Activated CD4-positive, alpha-beta T cell treated with anti-CD3 and anti-CD28 coated beads, Interleukin-2, amount 10 ng/mL, durations not matched to agents 7 days and 5 days (primary cell): Measurements from ENCODE around the gene IL1RL2. TPM values are rescaled to one million over a fixed set of nuclear protein-coding genes. Genes with fewer than 3 reads are reported as not detected.

ENCODE experiments used
- CTCF ChIA-PET: fragments of 350-600 bp; sonication (Branson Sonifier 250); formaldehyde crosslinking; loops from one replicate; lab custom pipeline; 2021; ENCODE audit warnings: antibody characterized with exemption; lab: Charles Lee
- POLR2A ChIA-PET: fragments of 350-600 bp; sonication (Branson Sonifier 250); formaldehyde crosslinking; loops from one replicate; lab custom pipeline; 2021; ENCODE audit warnings: antibody characterized with exemption; lab: Charles Lee
- DNase-seq: peaks from one replicate; pipeline ENCODE4 v3.0.0-alpha.2; 2020
- H3K27ac Mint-ChIP-seq: one replicate; pipeline ENCODE4 v1.8.0; 2021; ENCODE audit warnings: mild to moderate bottlenecking, moderate library complexity, mixed read lengths
- H3K27me3 Mint-ChIP-seq: one replicate; pipeline ENCODE4 v1.8.0; 2021; ENCODE audit warnings: mixed read lengths
- H3K36me3 Mint-ChIP-seq: one replicate; pipeline ENCODE4 v1.8.0; 2021; ENCODE audit warnings: low read depth, mixed read lengths
- H3K4me1 Mint-ChIP-seq: one replicate; pipeline ENCODE4 v1.8.0; 2021; ENCODE audit warnings: mixed read lengths
- H3K4me3 Mint-ChIP-seq: one replicate; pipeline ENCODE4 v1.8.0; 2021; ENCODE audit warnings: mild to moderate bottlenecking, moderate library complexity, mixed read lengths
- H3K9me3 Mint-ChIP-seq: one replicate; pipeline ENCODE4 v1.8.0; 2021; ENCODE audit warnings: mixed read lengths
- total RNA-seq, 2 experiments: library from RNA; stranded (reverse); gene quantifications; one replicate each; pipeline ENCODE4 v1.2.3, GENCODE V29; 2021

IL1RL2 gene
- total RNA-seq, 2 experiments from 2014 or later, result not detected

GRCh38 chr2:102145934-102146333 is 40.9 kb upstream of the IL1RL2 start:
- no peak for DNase-seq
- Mint-ChIP-seq H3K4me3 (no peak overlapping the region), H3K4me1 (peaks cover 12% of the 10 kb centered on the region), H3K9me3 (peaks cover 56% of the 10 kb centered on the region), H3K27ac (no peak overlapping the region), H3K27me3 (peaks cover 18% of the 10 kb centered on the region), H3K36me3 (peaks cover 19% of the 10 kb centered on the region)
- POLR2A ChIA-PET, result no interaction called here
- CTCF ChIA-PET, result interaction anchor here (0.8 to 2.2 kb wide), 2 partner anchors 12 to 69 kb away, joined by 3 to 5 read pairs; no protein-coding TSS in a partner anchor

GRCh38 chr2:102147935-102148334 is 38.9 kb upstream of the IL1RL2 start:
- H3K9me3 Mint-ChIP-seq, result peaks cover 60% of the 10 kb centered on the region
- H3K4me1 Mint-ChIP-seq, result peaks cover 8% of the 10 kb centered on the region
- peak; percentile 15 for DNase-seq
- ChIA-PET CTCF (interaction anchor here (0.9 kb wide), 1 partner anchor 11 kb away, joined by 3 read pairs; no protein-coding TSS in a partner anchor), POLR2A (no interaction called here)
- no peak overlapping the region for H3K4me3 Mint-ChIP-seq
- H3K27me3 Mint-ChIP-seq, result peaks cover 4% of the 10 kb centered on the region
- H3K27ac Mint-ChIP-seq, result peak overlapping the region; percentile 65
- H3K36me3 Mint-ChIP-seq, result peaks cover 19% of the 10 kb centered on the region

- no peak for DNase-seq
- no peak overlapping the region for H3K4me3 Mint-ChIP-seq
- peaks cover 56% of the 10 kb centered on the region for H3K9me3 Mint-ChIP-seq
- no peak overlapping the region for H3K27ac Mint-ChIP-seq
- no peaks in the 10 kb centered on the region for H3K27me3 Mint-ChIP-seq
- H3K36me3 Mint-ChIP-seq, result peaks cover 17% of the 10 kb centered on the region
- H3K4me1 Mint-ChIP-seq, result peaks cover 4% of the 10 kb centered on the region
- ChIA-PET POLR2A (no interaction called here), CTCF (no interaction called here)
These were observed 37.6 kb upstream of the IL1RL2 start for GRCh38 chr2:102149243-102149642.

- H3K27ac Mint-ChIP-seq, result no peak overlapping the region
- H3K4me3 Mint-ChIP-seq, result no peak overlapping the region
- peaks cover 14% of the 10 kb centered on the region for H3K36me3 Mint-ChIP-seq
- peaks cover 52% of the 10 kb centered on the region for H3K9me3 Mint-ChIP-seq
- ChIA-PET POLR2A (no interaction called here), CTCF (no interaction called here)
- H3K27me3 Mint-ChIP-seq, result no peaks in the 10 kb centered on the region
- peaks cover 4% of the 10 kb centered on the region for H3K4me1 Mint-ChIP-seq
- DNase-seq, result no peak
These were observed 37.0 kb upstream of the IL1RL2 start for GRCh38 chr2:102149644-102150455.

- Mint-ChIP-seq H3K27me3 (no peaks in the 10 kb centered on the region), H3K36me3 (peaks cover 2% of the 10 kb centered on the region), H3K27ac (no peak overlapping the region), H3K4me3 (no peak overlapping the region), H3K9me3 (peaks cover 25% of the 10 kb centered on the region), H3K4me1 (no peaks in the 10 kb centered on the region)
- ChIA-PET POLR2A (no interaction called here), CTCF (interaction anchor here (0.8 kb wide), 1 partner anchor 9 kb away, joined by 4 read pairs; no protein-coding TSS in a partner anchor)
- DNase-seq, result no peak
These were observed 32.5 kb upstream of the IL1RL2 start for GRCh38 chr2:102154364-102154763.

- no peak overlapping the region for H3K4me3 Mint-ChIP-seq
- H3K9me3 Mint-ChIP-seq, result peaks cover 22% of the 10 kb centered on the region
- DNase-seq, result no peak
- H3K4me1 Mint-ChIP-seq, result no peaks in the 10 kb centered on the region
- POLR2A ChIA-PET, result no interaction called here
- no peaks in the 10 kb centered on the region for H3K27me3 Mint-ChIP-seq
- CTCF ChIA-PET, result no interaction called here
- H3K27ac Mint-ChIP-seq, result no peak overlapping the region
- H3K36me3 Mint-ChIP-seq, result peaks cover 2% of the 10 kb centered on the region
These were observed 31.7 kb upstream of the IL1RL2 start for GRCh38 chr2:102154946-102155702.

- ChIA-PET CTCF (no interaction called here), POLR2A (no interaction called here)
- peaks cover 2% of the 10 kb centered on the region for H3K36me3 Mint-ChIP-seq
- H3K4me3 Mint-ChIP-seq, result no peak overlapping the region
- no peaks in the 10 kb centered on the region for H3K27me3 Mint-ChIP-seq
- H3K27ac Mint-ChIP-seq, result no peak overlapping the region
- no peaks in the 10 kb centered on the region for H3K4me1 Mint-ChIP-seq
- no peak for DNase-seq
- peaks cover 17% of the 10 kb centered on the region for H3K9me3 Mint-ChIP-seq
These were observed 30.9 kb upstream of the IL1RL2 start for GRCh38 chr2:102155703-102156515.

GRCh38 chr2:102158011-102158755 is 28.6 kb upstream of the IL1RL2 start:
- H3K9me3 Mint-ChIP-seq, result peaks cover 12% of the 10 kb centered on the region
- no peak overlapping the region for H3K4me3 Mint-ChIP-seq
- no peak overlapping the region for H3K27ac Mint-ChIP-seq
- H3K27me3 Mint-ChIP-seq, result no peaks in the 10 kb centered on the region
- CTCF ChIA-PET, result interaction anchor here (0.6 to 1.5 kb wide), 3 partner anchors 10 to 15 kb away, joined by 3 to 5 read pairs (median 4); partner anchors contain the start of gene IL1R1
- DNase-seq, result no peak
- H3K36me3 Mint-ChIP-seq, result peaks cover 2% of the 10 kb centered on the region
- no peaks in the 10 kb centered on the region for H3K4me1 Mint-ChIP-seq
- POLR2A ChIA-PET, result no interaction called here

GRCh38 chr2:102159295-102159694 is 27.5 kb upstream of the IL1RL2 start:
- Mint-ChIP-seq H3K4me1 (no peaks in the 10 kb centered on the region), H3K27me3 (no peaks in the 10 kb centered on the region), H3K36me3 (peaks cover 2% of the 10 kb centered on the region), H3K27ac (no peak overlapping the region), H3K9me3 (peaks cover 10% of the 10 kb centered on the region), H3K4me3 (no peak overlapping the region)
- POLR2A ChIA-PET, result no interaction called here
- no peak for DNase-seq
- CTCF ChIA-PET, result no interaction called here

GRCh38 chr2:102166189-102166845 is 20.5 kb upstream of the IL1RL2 start:
- Mint-ChIP-seq H3K27ac (no peak overlapping the region), H3K36me3 (peaks cover 2% of the 10 kb centered on the region), H3K4me1 (peaks cover 5% of the 10 kb centered on the region), H3K9me3 (no peaks in the 10 kb centered on the region), H3K4me3 (no peak overlapping the region), H3K27me3 (no peaks in the 10 kb centered on the region)
- ChIA-PET POLR2A (no interaction called here), CTCF (interaction anchor here (1.4 kb wide), 1 partner anchor 36 kb away, joined by 3 read pairs; no protein-coding TSS in a partner anchor)
- DNase-seq, result no peak

GRCh38 chr2:102168026-102168771 is 18.6 kb upstream of the IL1RL2 start:
- H3K27ac Mint-ChIP-seq, result no peak overlapping the region
- H3K9me3 Mint-ChIP-seq, result peaks cover 3% of the 10 kb centered on the region
- no peak for DNase-seq
- H3K27me3 Mint-ChIP-seq, result no peaks in the 10 kb centered on the region
- no peak overlapping the region for H3K4me3 Mint-ChIP-seq
- POLR2A ChIA-PET, result no interaction called here
- CTCF ChIA-PET, result interaction anchor here (0.6 kb wide), 1 partner anchor 11 kb away, joined by 4 read pairs; no protein-coding TSS in a partner anchor
- H3K36me3 Mint-ChIP-seq, result peaks cover 2% of the 10 kb centered on the region
- peaks cover 15% of the 10 kb centered on the region for H3K4me1 Mint-ChIP-seq
